ENCODE measurements around the gene OBSCN. TPM values are rescaled to one million over a fixed set of nuclear protein-coding genes. Genes with fewer than 3 reads are reported as not detected.

Gene OBSCN
- total and polyA plus RNA-seq, 4 donors, result 0.54 to 5.6 (median 2.7) TPM

DNA sequence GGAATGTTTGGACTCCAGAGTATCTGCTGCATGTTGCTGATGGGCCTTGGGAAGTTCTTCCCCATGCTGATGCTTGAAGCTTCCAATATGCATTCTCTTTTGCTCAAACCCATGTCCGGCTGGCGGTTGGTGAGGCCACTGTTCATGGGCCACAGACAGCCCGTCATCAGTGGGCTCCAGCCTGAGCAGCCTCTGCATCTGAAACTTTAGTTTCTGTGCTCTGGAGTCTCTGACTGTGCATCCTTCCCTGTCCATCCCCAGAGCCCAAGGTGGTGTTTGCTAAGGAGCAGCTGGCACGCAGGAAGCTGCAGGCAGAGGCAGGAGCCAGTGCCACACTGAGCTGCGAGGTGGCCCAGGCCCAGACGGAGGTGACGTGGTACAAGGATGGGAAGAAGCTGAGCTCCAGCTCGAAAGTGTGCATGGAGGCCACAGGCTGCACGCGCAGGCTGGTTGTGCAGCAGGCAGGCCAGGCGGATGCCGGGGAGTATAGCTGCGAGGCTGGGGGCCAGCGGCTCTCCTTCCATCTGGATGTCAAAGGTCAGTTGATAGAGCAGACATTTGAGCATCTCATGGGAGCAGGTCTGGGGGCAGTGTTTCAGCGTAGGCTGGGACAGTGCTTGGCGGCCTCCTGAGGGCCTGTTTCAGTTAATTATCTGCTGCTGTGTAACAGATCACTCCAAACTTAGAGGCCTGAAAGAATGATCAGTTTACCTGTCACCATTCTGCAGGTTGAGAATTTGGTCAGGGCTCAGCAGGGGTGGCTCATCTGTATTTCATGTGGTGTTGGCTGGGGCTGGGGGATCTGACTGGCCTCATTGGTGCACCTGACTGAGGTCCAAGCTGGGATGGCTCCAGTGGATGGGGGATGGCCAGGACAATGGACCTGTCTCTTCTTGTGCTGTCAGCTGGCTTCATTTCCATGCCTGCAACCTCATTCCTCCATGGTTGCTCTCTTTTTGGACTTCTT is 16.6 kb downstream of the OBSCN start:
- H3K9ac ChIP-seq (ENCODE audit: low read depth in 1 of 2, low read length in 2 of 2), result no peak overlapping the region
- no peak overlapping the region for H3K4me3 ChIP-seq (ENCODE audit: low read depth in 1 of 3, low read length in 3 of 3)
- 89% methylated on average over 16 of the region's 16 CpGs for WGBS

GRCh38 chr1:228225165-228225710 is 17.4 kb downstream of the OBSCN start:
- Histone ChIP-seq H3K9ac (ENCODE audit: low read depth in 1 of 2, low read length in 2 of 2) (no peak overlapping the region), H3K27ac (ENCODE audit: low read depth in 1 of 2, low read length in 2 of 2) (no peak overlapping the region), H3K4me3 (ENCODE audit: low read depth in 1 of 3, low read length in 3 of 3) (no peak overlapping the region), H3K36me3 (ENCODE audit: control insufficient read depth in 4 of 4, insufficient read depth in 3 of 4, low read depth in 1 of 4, low read length in 3 of 4) (no peaks in the 10 kb centered on the region), H3K9me3 (ENCODE audit: control insufficient read depth in 4 of 4, low read length in 3 of 4) (peaks cover 0 to 11% (median 5%) of the 10 kb centered on the region in 4 donors), H3K4me1 (ENCODE audit: control insufficient read depth in 4 of 4, insufficient read depth in 4 of 4, low read length in 3 of 4) (no peaks in the 10 kb centered on the region), H3K27me3 (ENCODE audit: control insufficient read depth in 4 of 4, insufficient read depth in 4 of 4, low read length in 3 of 4) (no peaks in the 10 kb centered on the region)
- 92% methylated on average over 2 of the region's 2 CpGs for WGBS
- TF ChIP-seq JUND (IDR thresholded peaks at IDR 0.05) (no peak), EGR1 (IDR thresholded peaks at IDR 0.05; ENCODE audit: low read depth in 2 of 2) (no peak), RAD21 (IDR thresholded peaks at IDR 0.05) (no peak), HNF4A (conservative IDR thresholded peaks at IDR 0.05) (no peak), SP1 (IDR thresholded peaks at IDR 0.05) (no peak), FOXA1 (IDR thresholded peaks at IDR 0.05) (no peak), ZBTB33 (IDR thresholded peaks at IDR 0.05) (no peak), TAF1 (conservative IDR thresholded peaks at IDR 0.05) (no peak), RXRA (IDR thresholded peaks at IDR 0.05) (no peak), FOXA2 (IDR thresholded peaks at IDR 0.05) (no peak)
- no peak for DNase-seq (ENCODE audit: low spot score)

More for the DNA sequence above, 16.6 kb downstream of the OBSCN start:
- TF ChIP-seq JUND (IDR thresholded peaks at IDR 0.05) (no peak), SP1 (IDR thresholded peaks at IDR 0.05) (no peak), ZBTB33 (IDR thresholded peaks at IDR 0.05) (no peak), EGR1 (IDR thresholded peaks at IDR 0.05; ENCODE audit: low read depth in 2 of 2) (no peak), FOXA2 (IDR thresholded peaks at IDR 0.05) (no peak), RXRA (IDR thresholded peaks at IDR 0.05) (no peak), HNF4G (IDR thresholded peaks at IDR 0.05) (no peak), NR2F2 (IDR thresholded peaks at IDR 0.05) (no peak)
- Histone ChIP-seq H3K27ac (ENCODE audit: low read depth in 1 of 2, low read length in 2 of 2) (no peak overlapping the region), H3K36me3 (ENCODE audit: control insufficient read depth in 4 of 4, insufficient read depth in 3 of 4, low read depth in 1 of 4, low read length in 3 of 4) (no peaks in the 10 kb centered on the region), H3K4me1 (ENCODE audit: control insufficient read depth in 4 of 4, insufficient read depth in 4 of 4, low read length in 3 of 4) (no peaks in the 10 kb centered on the region), H3K9me3 (ENCODE audit: control insufficient read depth in 4 of 4, low read length in 3 of 4) (peaks cover 0 to 11% (median 5%) of the 10 kb centered on the region in 4 donors), H3K27me3 (ENCODE audit: control insufficient read depth in 4 of 4, insufficient read depth in 4 of 4, low read length in 3 of 4) (no peaks in the 10 kb centered on the region)
- no peak for DNase-seq (ENCODE audit: low spot score)

GRCh38 chr1:228225740-228226139 is 17.9 kb downstream of the OBSCN start:
- H3K4me1 ChIP-seq (ENCODE audit: control insufficient read depth in 4 of 4, insufficient read depth in 4 of 4, low read length in 3 of 4), result no peaks in the 10 kb centered on the region
- peaks cover 0 to 11% (median 5%) of the 10 kb centered on the region in 4 donors for H3K9me3 ChIP-seq (ENCODE audit: control insufficient read depth in 4 of 4, low read length in 3 of 4)
- no peak overlapping the region for H3K27ac ChIP-seq (ENCODE audit: low read depth in 1 of 2, low read length in 2 of 2)
- H3K36me3 ChIP-seq (ENCODE audit: control insufficient read depth in 4 of 4, insufficient read depth in 3 of 4, low read depth in 1 of 4, low read length in 3 of 4), result no peaks in the 10 kb centered on the region
- no peak overlapping the region for H3K4me3 ChIP-seq (ENCODE audit: low read depth in 1 of 3, low read length in 3 of 3)
- no peak overlapping the region for H3K9ac ChIP-seq (ENCODE audit: low read depth in 1 of 2, low read length in 2 of 2)
- TF ChIP-seq TAF1 (conservative IDR thresholded peaks at IDR 0.05) (no peak), HNF4G (IDR thresholded peaks at IDR 0.05) (no peak), YY1 (IDR thresholded peaks at IDR 0.05) (no peak), HNF4A (conservative IDR thresholded peaks at IDR 0.05) (no peak), NR2F2 (IDR thresholded peaks at IDR 0.05) (no peak), CTCF (IDR thresholded peaks at IDR 0.05; ENCODE audit: low read depth, low read length, missing input control) (no peak), JUND (IDR thresholded peaks at IDR 0.05) (no peak), SP1 (IDR thresholded peaks at IDR 0.05) (no peak)
- TF ChIP-seq, protein P1, sequence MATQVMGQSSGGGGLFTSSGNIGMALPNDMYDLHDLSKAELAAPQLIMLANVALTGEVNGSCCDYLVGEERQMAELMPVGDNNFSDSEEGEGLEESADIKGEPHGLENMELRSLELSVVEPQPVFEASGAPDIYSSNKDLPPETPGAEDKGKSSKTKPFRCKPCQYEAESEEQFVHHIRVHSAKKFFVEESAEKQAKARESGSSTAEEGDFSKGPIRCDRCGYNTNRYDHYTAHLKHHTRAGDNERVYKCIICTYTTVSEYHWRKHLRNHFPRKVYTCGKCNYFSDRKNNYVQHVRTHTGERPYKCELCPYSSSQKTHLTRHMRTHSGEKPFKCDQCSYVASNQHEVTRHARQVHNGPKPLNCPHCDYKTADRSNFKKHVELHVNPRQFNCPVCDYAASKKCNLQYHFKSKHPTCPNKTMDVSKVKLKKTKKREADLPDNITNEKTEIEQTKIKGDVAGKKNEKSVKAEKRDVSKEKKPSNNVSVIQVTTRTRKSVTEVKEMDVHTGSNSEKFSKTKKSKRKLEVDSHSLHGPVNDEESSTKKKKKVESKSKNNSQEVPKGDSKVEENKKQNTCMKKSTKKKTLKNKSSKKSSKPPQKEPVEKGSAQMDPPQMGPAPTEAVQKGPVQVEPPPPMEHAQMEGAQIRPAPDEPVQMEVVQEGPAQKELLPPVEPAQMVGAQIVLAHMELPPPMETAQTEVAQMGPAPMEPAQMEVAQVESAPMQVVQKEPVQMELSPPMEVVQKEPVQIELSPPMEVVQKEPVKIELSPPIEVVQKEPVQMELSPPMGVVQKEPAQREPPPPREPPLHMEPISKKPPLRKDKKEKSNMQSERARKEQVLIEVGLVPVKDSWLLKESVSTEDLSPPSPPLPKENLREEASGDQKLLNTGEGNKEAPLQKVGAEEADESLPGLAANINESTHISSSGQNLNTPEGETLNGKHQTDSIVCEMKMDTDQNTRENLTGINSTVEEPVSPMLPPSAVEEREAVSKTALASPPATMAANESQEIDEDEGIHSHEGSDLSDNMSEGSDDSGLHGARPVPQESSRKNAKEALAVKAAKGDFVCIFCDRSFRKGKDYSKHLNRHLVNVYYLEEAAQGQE (IDR thresholded peaks at IDR 0.05), result no peak
- no peaks in the 10 kb centered on the region for H3K27me3 ChIP-seq (ENCODE audit: control insufficient read depth in 4 of 4, insufficient read depth in 4 of 4, low read length in 3 of 4)
- no peak for DNase-seq (ENCODE audit: low spot score)
- WGBS, result 51% methylated on average over 2 of the region's 2 CpGs
